Skeletal muscle satellite cell (primary cell): Measurements from ENCODE around the gene ZNF681.
"Not testable (repeated sequence)": the region's sequence is repeated elsewhere in the genome, so short reads cannot be mapped to it uniquely, and the experiment has no call there.

Experiments used
- H3K27me3 ChIP-seq: 2 replicates; pipeline ENCODE4 v1.7.0; 2013; ENCODE audit warnings: low read length; ENCODE audit not compliant: control insufficient read depth, insufficient read depth
- H3K36me3 ChIP-seq: 2 replicates; pipeline ENCODE4 v1.7.0; 2013; ENCODE audit warnings: mild to moderate bottlenecking, control low read depth, low read length; ENCODE audit not compliant: insufficient read depth
- H3K4me1 ChIP-seq: 2 replicates; pipeline ENCODE4 v1.7.0; 2013; ENCODE audit warnings: low read length; ENCODE audit not compliant: control insufficient read depth, insufficient read depth
- H3K4me2 ChIP-seq: 2 replicates; pipeline ENCODE4 v1.7.0; 2013; ENCODE audit warnings: mild to moderate bottlenecking, low read length
- H3K4me3 ChIP-seq: 2 replicates; pipeline ENCODE4 v1.7.0; 2013; ENCODE audit warnings: low read length
- H3K9ac ChIP-seq: 2 replicates; pipeline ENCODE4 v1.7.0; 2013; ENCODE audit warnings: mild to moderate bottlenecking, low read depth, low read length, moderate library complexity
- H3K9me3 ChIP-seq: replicated peaks from 2 replicates; pipeline ENCODE4 v1.7.0; 2013; ENCODE audit warnings: mild to moderate bottlenecking, control low read depth, low read length

The ZNF681 gene

DNA sequence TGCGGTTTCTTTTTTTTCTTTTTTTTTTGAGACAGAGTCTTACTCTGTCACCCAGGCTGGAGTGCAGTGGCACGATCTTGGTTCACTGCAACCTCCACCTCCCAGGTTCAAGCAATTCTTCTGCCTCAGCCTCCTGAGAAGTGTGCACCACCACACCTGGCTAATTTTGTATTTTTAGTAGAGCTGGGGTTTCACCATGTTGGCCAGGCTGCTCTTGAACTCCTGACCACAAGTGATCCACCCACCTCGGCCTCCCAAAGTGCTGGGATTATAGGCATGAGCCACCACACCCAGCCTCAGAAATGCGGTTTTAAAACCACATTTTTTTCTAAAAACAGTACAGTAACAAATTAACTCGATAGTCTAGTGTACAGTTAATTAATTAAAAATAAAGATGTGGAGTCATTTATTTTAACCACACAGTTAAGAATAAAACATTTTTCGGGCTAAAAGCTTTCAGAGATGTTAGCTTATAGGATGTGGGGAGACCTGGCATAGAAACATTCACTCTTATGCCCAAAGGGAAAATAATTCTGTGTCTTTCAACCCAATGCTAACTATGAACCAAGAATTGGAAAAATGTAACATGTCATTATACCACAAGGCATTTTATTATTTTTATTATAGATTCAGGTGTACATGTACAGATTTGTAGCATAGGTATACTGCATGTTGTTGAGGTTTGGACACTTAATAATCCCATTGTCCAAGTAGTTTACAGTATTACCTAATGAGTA lies 27.8 kb downstream of the ZNF681 start:
- not testable (repeated sequence) for H3K36me3 ChIP-seq, H3K4me3 ChIP-seq, H3K9me3 ChIP-seq, H3K4me2 ChIP-seq, H3K27me3 ChIP-seq, H3K4me1 ChIP-seq, H3K9ac ChIP-seq

DNA sequence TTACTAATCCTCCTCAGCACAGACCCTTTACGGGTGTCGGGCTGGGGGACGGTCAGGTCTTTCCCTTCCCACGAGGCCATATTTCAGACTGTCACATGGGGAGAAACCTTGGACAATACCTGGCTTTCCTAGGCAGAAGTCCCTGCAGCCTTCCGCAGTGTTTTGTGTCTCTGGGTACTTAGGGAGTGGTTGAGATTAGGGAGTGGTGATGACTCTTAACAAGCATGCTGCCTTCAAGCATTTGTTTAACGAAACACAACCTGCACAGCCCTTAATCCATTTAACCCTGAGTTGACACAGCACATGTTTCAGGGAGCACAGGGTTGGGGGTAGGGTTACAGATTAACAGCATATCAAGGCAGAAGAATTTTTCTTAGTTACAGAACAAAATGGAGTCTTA lies 34.5 kb downstream of the ZNF681 start:
- not testable (repeated sequence) for H3K9ac ChIP-seq, H3K4me2 ChIP-seq, H3K36me3 ChIP-seq, H3K4me1 ChIP-seq, H3K27me3 ChIP-seq, H3K9me3 ChIP-seq, H3K4me3 ChIP-seq

DNA sequence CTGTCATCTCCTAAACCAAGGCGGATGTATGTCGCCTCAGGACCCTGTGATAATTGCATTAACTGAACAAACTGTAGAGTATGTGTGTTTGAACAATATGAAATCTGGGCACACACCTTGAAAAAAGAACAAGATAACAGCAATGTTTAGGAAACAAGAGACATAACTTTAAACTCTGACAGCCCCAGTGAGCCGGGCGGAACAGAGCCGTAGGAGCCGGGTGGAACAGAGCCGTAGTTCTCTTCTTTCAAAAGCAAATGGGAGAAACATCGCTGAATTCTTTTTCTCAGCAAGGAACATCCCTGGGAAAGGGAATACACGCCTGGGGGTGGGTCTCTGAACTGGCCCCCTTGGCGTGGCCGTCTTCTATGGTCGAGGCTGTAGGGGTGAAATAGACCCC lies 39.9 kb downstream of the ZNF681 start:
- no peaks in the 10 kb centered on the region for H3K4me1 ChIP-seq
- no peak overlapping the region for H3K9ac ChIP-seq
- no peaks in the 10 kb centered on the region for H3K9me3 ChIP-seq
- no peaks in the 10 kb centered on the region for H3K27me3 ChIP-seq
- no peak overlapping the region for H3K4me2 ChIP-seq
- H3K4me3 ChIP-seq: no peak overlapping the region
- H3K36me3 ChIP-seq: no peaks in the 10 kb centered on the region

DNA sequence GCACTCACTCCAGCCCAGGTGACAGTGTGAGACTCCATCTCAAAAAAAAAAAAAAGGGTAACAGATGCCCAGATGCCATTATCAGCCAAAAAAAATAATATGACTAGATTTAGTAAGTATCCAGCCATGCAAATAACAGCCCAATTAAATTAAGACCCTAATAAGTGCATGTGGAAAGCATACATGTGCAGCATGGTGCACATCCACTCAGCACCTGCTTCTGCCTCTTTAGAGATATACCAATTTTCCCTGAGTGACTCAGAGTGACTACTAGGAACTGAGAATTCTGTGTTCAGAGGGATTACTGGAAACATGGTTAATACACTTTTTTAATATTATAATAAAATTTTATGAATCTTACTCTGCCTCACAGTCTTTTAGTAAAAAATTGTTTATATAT lies 41.9 kb downstream of the ZNF681 start:
- Histone ChIP-seq H3K9ac (no peak overlapping the region), H3K27me3 (no peaks in the 10 kb centered on the region), H3K4me1 (no peaks in the 10 kb centered on the region), H3K36me3 (no peaks in the 10 kb centered on the region), H3K4me3 (no peak overlapping the region), H3K9me3 (no peaks in the 10 kb centered on the region), H3K4me2 (no peak overlapping the region)

DNA sequence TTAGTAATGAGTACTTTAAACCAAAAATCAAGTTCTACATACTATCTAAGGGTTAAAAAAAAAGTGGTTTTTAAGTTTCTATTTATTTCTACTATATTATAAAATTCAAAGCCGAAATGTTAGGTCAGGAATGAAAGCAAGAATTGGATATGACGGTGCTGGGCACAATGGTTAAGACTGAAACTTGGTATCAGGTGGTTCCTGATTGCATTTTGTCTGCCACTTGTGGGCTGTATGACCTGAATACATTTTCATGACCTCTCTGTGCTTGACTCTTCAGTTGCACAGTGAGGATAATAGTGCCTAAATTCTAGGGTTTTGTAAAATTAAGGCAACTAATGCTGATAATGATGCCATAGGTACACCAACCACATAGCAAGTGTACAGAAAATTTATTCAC lies 49.3 kb downstream of the ZNF681 start:
- Histone ChIP-seq H3K4me1 (no peaks in the 10 kb centered on the region), H3K9me3 (no peaks in the 10 kb centered on the region), H3K4me3 (no peak overlapping the region), H3K36me3 (no peaks in the 10 kb centered on the region), H3K27me3 (no peaks in the 10 kb centered on the region), H3K9ac (no peak overlapping the region), H3K4me2 (no peak overlapping the region)

DNA sequence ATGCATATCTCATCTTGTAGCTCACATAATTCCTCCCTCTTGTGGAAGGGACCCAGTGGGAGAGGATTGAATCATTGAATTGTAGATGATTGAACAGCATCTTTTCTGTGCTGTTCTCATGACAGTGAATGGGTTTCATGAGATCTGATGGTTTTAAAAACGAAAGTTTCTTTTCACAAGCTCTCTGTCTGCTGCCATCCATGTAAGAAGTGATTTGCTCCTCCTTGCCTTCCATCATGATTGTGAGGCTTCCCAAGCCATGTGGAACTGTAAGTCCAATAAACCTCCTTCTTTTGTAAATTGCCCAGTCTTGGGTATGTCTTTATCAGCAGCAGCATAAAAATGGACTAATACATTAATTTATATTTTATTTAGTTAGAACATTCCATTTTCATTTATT lies 52.0 kb downstream of the ZNF681 start:
- no peak overlapping the region for H3K4me2 ChIP-seq
- no peak overlapping the region for H3K4me3 ChIP-seq
- H3K4me1 ChIP-seq: no peaks in the 10 kb centered on the region
- no peaks in the 10 kb centered on the region for H3K27me3 ChIP-seq
- H3K9ac ChIP-seq: no peak overlapping the region
- no peaks in the 10 kb centered on the region for H3K9me3 ChIP-seq
- H3K36me3 ChIP-seq: no peaks in the 10 kb centered on the region

DNA sequence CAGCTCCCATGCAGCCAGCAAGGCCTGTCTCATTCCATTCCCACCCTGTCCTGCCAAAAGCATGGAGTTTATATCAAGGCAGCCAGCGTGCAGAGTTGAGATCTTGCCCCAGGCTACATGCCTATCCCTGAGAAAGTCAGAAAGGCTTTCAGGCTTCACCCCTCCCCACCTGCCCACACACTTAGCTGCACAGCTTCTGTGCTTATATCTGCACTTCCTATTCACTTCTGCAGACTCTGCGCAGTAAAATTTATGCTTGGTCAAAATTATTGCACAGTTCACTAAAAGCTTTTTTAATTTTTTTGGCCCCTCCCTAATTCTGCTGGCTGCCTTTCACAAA lies 59.2 kb downstream of the ZNF681 start:
- H3K4me3 ChIP-seq: no peak overlapping the region
- H3K9ac ChIP-seq: no peak overlapping the region
- H3K9me3 ChIP-seq: no peaks in the 10 kb centered on the region
- no peaks in the 10 kb centered on the region for H3K27me3 ChIP-seq
- no peaks in the 10 kb centered on the region for H3K4me1 ChIP-seq
- H3K36me3 ChIP-seq: no peaks in the 10 kb centered on the region
- H3K4me2 ChIP-seq: no peak overlapping the region

DNA sequence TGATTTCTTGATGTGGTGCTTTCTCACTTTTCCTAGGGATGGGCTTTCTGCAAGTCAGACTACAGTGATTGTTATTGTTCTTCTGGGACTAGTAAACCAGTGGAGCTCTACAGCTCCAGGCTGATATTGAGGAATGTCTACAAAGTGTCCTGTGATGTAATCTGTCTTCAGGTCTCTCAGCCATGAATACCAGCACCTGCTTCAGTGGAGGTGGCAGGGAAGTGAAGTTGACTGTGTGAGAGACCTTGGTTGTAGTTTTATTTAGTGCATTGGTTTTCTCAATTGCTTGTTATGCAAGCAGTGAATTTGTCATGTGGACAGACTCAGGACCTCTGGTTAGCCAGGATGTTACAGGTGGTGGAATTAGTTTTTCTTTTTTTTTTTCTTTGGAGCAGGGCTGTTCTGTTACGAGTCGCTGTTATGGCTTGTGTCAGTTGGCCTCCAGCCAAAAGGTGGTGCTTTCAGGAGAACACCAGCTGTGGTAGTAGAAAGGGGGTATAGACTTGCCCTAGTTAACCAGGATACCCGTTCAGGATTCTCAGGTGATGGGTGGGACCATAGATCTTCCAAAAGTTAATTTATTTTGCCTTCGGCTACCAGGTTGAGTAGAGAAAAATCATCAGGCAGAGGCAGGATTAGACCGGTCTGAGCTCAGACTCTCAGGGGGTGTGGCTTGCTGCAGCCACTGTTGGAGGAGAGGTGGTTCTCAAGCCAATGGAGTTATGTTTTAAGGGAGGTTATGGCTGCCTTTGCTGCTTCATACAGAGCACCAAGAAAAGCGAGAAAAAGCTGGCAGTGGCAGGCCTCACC lies 59.8 kb downstream of the ZNF681 start:
- Histone ChIP-seq H3K4me3 (no peak overlapping the region), H3K4me2 (no peak overlapping the region), H3K9ac (no peak overlapping the region), H3K36me3 (no peaks in the 10 kb centered on the region), H3K9me3 (no peaks in the 10 kb centered on the region), H3K27me3 (no peaks in the 10 kb centered on the region), H3K4me1 (no peaks in the 10 kb centered on the region)

DNA sequence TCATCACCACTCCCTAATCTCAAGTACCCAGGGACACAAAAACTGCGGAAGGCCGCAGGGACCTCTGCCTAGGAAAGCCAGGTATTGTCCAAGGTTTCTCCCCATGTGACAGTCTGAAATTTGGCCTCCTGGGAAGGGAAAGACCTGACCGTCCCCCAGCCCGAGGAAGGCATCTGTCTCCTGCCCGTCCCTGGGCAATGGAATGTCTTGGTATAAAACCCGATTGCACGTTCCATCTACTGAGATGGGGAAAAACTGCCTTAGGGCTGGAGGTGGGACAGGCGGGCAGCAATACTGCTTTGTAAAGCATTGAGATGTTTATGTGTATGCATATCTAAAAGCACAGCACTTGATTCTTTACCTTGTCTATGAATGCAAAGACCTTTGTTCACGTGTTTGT lies 65.8 kb downstream of the ZNF681 start:
- H3K4me3 ChIP-seq, H3K4me2 ChIP-seq, H3K36me3 ChIP-seq, H3K9me3 ChIP-seq, H3K27me3 ChIP-seq, H3K9ac ChIP-seq, H3K4me1 ChIP-seq: not testable (repeated sequence)
